ENCODE results near the gene TMSB4Y. TPM values are rescaled to one million over a fixed set of nuclear protein-coding genes. Genes with fewer than 3 reads are reported as not detected.

The TMSB4Y gene
- total RNA-seq, 1 experiment from 2014 or later = not detected

- H3K36me3 ChIP-seq (ENCODE audit: low read depth) = no peaks in the 10 kb centered on the region
- TF ChIP-seq, protein P1, sequence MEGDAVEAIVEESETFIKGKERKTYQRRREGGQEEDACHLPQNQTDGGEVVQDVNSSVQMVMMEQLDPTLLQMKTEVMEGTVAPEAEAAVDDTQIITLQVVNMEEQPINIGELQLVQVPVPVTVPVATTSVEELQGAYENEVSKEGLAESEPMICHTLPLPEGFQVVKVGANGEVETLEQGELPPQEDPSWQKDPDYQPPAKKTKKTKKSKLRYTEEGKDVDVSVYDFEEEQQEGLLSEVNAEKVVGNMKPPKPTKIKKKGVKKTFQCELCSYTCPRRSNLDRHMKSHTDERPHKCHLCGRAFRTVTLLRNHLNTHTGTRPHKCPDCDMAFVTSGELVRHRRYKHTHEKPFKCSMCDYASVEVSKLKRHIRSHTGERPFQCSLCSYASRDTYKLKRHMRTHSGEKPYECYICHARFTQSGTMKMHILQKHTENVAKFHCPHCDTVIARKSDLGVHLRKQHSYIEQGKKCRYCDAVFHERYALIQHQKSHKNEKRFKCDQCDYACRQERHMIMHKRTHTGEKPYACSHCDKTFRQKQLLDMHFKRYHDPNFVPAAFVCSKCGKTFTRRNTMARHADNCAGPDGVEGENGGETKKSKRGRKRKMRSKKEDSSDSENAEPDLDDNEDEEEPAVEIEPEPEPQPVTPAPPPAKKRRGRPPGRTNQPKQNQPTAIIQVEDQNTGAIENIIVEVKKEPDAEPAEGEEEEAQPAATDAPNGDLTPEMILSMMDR (conservative IDR thresholded peaks at IDR 0.05) = no peak
- TF ChIP-seq EZH2 (IDR thresholded peaks at IDR 0.05; ENCODE audit: low read depth) = no peak
- H3F3A ChIP-seq (ENCODE audit: insufficient read depth, low read depth) = no peaks in the 10 kb centered on the region
- ChIA-PET CTCF (no interaction called here), POLR2A (ENCODE audit: unreplicated experiment) (no interaction called here)
- no TSS peak for BruUV-seq (replicated peaks)
- H3K4me2 ChIP-seq = no peak overlapping the region
- H4K20me1 ChIP-seq (ENCODE audit: insufficient read depth) = no peaks in the 10 kb centered on the region
- no peak overlapping the region for H2AFZ ChIP-seq
- H3K27ac ChIP-seq = no peak overlapping the region
- no peak overlapping the region for H3K4me3 ChIP-seq
- no peaks in the 10 kb centered on the region for H3K27me3 ChIP-seq (ENCODE audit: insufficient read depth, low read depth)
- no peaks in the 10 kb centered on the region for H3K9me2 ChIP-seq (ENCODE audit: insufficient read depth)
- intact Hi-C loops (cut with micrococcal nuclease; ENCODE audit: unreplicated experiment) = no loop called here
- DNase-seq = no peak
- H3K4me1 ChIP-seq (replicated peaks; ENCODE audit: insufficient read depth) = no peaks in the 10 kb centered on the region
- no peaks in the 10 kb centered on the region for H3K9me3 ChIP-seq (ENCODE audit: insufficient read depth, low read depth)
- H3K79me2 ChIP-seq (ENCODE audit: low read depth) = no peaks in the 10 kb centered on the region
Measured at GRCh38 chrY:13702276-13702675, 1.4 kb upstream of the TMSB4Y start.

GRCh38 chrY:13704121-13704930, 627 bp downstream of the TMSB4Y start:
- no peaks in the 10 kb centered on the region for H3K9me2 ChIP-seq (ENCODE audit: insufficient read depth)
- intact Hi-C loops (cut with micrococcal nuclease; ENCODE audit: unreplicated experiment) = no loop called here
- no peaks in the 10 kb centered on the region for H3K79me2 ChIP-seq (ENCODE audit: low read depth)
- POLR2A ChIA-PET (ENCODE audit: unreplicated experiment) = no interaction called here
- no peak overlapping the region for H3K4me2 ChIP-seq
- H3K27ac ChIP-seq = no peak overlapping the region
- H3K36me3 ChIP-seq (ENCODE audit: low read depth) = no peaks in the 10 kb centered on the region
- DNase-seq = no peak
- no peak for TF ChIP-seq EZH2 (IDR thresholded peaks at IDR 0.05; ENCODE audit: low read depth)
- TF ChIP-seq, protein P1 (conservative IDR thresholded peaks at IDR 0.05) = no peak
- H3K4me3 ChIP-seq = no peak overlapping the region
- H3F3A ChIP-seq (ENCODE audit: insufficient read depth, low read depth) = no peaks in the 10 kb centered on the region
- no TSS peak for BruUV-seq (replicated peaks)
- CTCF ChIA-PET = no interaction called here
- no peaks in the 10 kb centered on the region for H3K4me1 ChIP-seq (replicated peaks; ENCODE audit: insufficient read depth)
- no peaks in the 10 kb centered on the region for H4K20me1 ChIP-seq (ENCODE audit: insufficient read depth)
- H3K9me3 ChIP-seq (ENCODE audit: insufficient read depth, low read depth) = no peaks in the 10 kb centered on the region
- no peaks in the 10 kb centered on the region for H3K27me3 ChIP-seq (ENCODE audit: insufficient read depth, low read depth)
- H2AFZ ChIP-seq = no peak overlapping the region

DNA sequence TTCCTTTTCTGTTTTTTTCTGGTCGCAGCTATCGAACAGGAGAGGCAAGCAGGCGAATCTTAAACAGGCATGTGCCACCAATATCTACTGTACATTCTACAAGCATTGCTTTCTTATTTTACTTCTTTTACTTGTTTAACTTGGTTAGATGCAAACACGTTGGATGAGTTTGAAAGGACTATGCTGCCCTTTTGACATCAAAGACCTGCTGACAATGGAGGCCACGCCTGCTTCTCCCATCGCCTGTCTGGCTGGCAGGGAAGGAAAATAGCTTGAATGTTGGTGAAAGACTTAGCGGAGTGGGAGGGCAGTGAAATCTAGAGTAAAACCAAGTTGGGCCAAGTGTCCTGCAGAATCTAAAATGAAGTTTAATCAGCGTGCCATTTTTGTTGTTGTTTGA, 1.5 kb downstream of the TMSB4Y start:
- no peaks in the 10 kb centered on the region for H3K36me3 ChIP-seq (ENCODE audit: low read depth)
- no peak overlapping the region for H3K27ac ChIP-seq
- H3K4me1 ChIP-seq (replicated peaks; ENCODE audit: insufficient read depth) = no peaks in the 10 kb centered on the region
- DNase-seq = no peak
- no TSS peak for BruUV-seq (replicated peaks)
- POLR2A ChIA-PET (ENCODE audit: unreplicated experiment) = no interaction called here
- H3K27me3 ChIP-seq (ENCODE audit: insufficient read depth, low read depth) = no peaks in the 10 kb centered on the region
- no peaks in the 10 kb centered on the region for H3K9me3 ChIP-seq (ENCODE audit: insufficient read depth, low read depth)
- H3K4me2 ChIP-seq = no peak overlapping the region
- no peaks in the 10 kb centered on the region for H3K9me2 ChIP-seq (ENCODE audit: insufficient read depth)
- intact Hi-C loops (cut with micrococcal nuclease; ENCODE audit: unreplicated experiment) = no loop called here
- no peaks in the 10 kb centered on the region for H3F3A ChIP-seq (ENCODE audit: insufficient read depth, low read depth)
- no peaks in the 10 kb centered on the region for H3K79me2 ChIP-seq (ENCODE audit: low read depth)
- TF ChIP-seq, protein P1 (conservative IDR thresholded peaks at IDR 0.05) = no peak
- TF ChIP-seq EZH2 (IDR thresholded peaks at IDR 0.05; ENCODE audit: low read depth) = no peak
- H3K4me3 ChIP-seq = no peak overlapping the region
- CTCF ChIA-PET = no interaction called here
- no peaks in the 10 kb centered on the region for H4K20me1 ChIP-seq (ENCODE audit: insufficient read depth)
- H2AFZ ChIP-seq = no peak overlapping the region
